Umbilical cord (tissue), 2 donors: Measurements from ENCODE around the gene LAMTOR5. TPM values are rescaled to one million over a fixed set of nuclear protein-coding genes. Genes with fewer than 3 reads are reported as not detected.
"Not testable (repeated sequence)": the region's sequence is repeated elsewhere in the genome, so short reads cannot be mapped to it uniquely, and the experiment has no call there.

Experiments
- DNase-seq: peaks from one replicate; pipeline ENCODE4 v3.0.0-alpha.2; 2015; ENCODE audit warnings: low spot score
- total RNA-seq: library from RNA; depleted of rRNA; stranded (reverse); fragments of >200 nt; gene quantifications from one replicate; pipeline ENCODE4 v1.2.3, GENCODE V29; 2014; ENCODE audit warnings: low replicate concordance; ENCODE audit not compliant: insufficient read depth

Gene LAMTOR5
- total RNA-seq, 1 donor from 2014 or later, result 28.9 TPM

DNA sequence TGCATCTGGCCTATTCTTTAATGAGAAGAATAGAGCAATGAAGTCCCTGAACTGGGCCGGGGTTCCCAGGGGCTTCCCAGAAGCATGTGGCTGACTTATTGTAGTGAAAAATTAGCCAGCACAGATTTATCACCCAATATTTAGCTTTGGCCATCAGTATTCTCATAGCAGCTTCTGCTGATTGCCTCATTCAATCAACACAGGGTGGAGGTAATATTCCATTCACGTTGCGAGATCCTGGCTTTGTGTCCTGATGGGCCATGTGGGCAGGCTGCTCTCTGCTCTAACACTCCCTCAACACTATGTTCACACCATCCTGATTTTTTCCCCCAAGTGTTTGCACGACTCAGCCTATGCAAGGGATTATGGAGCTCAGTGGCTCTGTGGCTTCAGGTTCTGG is 21.5 kb upstream of the LAMTOR5 start:
- no peak for DNase-seq

DNA sequence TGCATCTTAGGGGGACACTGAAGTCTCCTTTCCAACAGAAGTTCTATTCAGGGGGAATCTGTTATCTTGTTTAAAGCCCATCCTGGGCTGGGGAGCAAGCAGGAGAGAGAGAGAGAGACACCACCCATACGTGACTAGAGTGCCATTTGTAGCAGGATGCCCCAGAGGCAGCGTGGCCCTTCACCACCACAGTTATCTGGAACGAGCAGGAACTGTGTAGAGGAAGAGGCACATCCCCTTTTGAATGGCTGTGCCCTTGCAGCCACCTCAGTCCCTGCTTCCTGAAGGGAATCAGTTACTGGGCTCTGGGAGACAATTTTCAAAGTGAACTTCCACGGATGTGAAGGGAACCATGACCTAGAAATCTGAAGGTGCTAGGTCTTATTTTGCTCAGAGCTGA is 19.4 kb upstream of the LAMTOR5 start:
- DNase-seq, result no peak

DNA sequence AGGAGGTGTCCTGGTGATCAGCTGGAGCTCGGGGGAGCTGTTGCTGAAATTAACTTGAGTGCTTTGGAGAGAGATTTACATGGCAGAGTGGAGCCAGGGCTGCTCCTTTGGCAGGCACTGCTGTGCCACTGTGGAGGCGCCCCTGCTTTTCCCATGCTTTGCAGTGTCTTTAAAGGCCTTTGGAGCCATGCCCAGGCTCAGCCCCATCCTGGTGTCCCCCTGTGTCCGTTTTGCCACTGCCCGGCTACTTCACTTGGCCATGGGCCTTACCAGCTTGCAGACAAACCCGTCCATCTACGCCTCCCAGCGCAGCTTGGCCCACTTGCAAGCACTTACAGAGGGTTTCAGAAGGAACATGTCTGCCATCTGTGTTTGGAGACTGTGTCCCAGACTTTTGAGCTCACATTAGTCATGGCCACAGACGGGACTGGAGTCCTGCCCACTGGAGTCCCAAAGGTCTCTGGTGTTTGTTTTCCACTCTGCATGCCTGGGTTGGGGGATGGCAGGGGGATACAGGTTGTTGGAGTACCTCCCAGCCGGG is 18.2 kb upstream of the LAMTOR5 start:
- DNase-seq, result no peak

DNA sequence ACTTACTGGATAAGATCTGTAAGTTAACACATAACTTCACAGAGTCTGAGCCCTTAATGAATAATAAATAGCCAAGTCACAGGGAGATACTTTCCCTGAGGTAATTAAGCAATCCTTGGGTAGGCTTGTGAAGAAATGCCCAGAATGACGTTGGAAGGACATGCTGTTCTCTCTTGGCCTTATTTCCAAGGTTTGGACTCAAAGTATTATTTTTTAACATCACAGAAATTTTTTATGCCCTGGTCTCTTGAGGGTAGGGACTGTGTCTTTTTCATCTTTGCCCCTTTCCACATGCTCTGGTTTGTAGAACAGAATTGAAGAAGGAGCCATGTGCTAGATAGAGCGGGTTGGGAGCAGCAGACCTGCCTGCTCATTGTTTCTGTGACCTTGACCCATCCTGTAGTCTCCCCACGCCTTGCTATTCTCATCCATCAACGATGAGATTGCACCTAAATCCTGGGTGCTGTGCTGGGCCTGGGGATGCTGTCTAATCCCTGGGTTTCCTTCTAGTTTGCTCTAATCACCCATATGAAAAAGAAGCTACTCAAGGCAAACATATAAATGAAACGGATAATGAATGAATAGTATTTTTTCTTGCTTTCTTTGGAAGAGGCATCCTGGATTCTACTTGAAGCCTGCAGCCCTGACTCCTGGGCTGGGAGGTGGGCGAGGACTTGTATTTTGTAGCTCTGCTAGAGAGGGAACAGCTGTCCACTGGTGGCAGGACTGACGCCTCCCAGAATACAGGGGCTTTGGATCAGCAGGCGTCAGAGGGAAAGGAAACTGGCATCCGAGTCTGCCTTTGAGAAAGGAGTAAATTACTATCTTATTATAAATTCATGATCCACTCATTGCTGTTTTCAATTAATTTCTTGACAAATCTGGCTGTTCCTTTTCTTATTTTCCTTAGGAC is 17.5 kb upstream of the LAMTOR5 start:
- no peak for DNase-seq

DNA sequence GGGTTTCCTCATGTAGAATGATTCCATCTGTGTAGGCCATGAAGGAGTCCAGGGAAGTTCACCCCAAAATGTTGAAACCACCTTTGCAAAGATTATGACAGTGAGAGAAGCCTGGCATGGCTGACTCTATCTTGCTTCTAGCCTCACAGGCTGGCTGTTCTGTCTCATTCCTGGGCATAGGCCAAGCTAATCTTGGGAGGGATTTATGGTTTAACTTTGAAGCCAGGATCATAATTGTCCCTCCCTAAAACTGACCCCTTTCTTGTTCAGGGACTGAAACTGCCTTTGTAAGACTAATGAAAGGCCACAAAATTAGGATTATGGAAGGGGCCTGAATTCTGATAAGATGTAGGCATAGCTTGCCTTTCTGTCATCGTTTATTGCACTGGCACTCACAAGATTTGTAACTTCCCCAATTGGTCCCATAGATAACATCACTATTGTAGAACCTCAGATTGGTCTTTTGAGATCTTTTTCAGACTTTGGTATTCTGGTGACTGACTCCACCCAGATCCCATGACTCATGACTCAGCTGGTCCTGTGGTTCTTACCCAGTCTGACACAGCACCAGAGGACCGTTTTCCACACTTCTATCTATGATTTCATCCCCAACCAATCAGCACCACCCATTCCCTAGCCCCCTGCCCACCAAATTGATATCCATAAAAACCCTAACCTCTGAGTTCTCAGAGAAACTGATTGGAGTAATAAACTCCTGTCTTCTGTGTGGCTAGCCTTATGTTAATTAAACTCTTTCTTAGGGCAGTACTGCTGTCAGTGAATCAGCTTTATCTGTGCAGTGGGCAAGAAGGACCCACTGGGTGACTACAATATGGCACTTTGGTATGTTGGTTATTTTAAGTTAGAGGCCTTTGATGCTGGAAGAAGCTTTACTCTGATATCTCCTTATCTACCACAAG is 13.6 kb upstream of the LAMTOR5 start:
- DNase-seq, result peak; percentile 31

DNA sequence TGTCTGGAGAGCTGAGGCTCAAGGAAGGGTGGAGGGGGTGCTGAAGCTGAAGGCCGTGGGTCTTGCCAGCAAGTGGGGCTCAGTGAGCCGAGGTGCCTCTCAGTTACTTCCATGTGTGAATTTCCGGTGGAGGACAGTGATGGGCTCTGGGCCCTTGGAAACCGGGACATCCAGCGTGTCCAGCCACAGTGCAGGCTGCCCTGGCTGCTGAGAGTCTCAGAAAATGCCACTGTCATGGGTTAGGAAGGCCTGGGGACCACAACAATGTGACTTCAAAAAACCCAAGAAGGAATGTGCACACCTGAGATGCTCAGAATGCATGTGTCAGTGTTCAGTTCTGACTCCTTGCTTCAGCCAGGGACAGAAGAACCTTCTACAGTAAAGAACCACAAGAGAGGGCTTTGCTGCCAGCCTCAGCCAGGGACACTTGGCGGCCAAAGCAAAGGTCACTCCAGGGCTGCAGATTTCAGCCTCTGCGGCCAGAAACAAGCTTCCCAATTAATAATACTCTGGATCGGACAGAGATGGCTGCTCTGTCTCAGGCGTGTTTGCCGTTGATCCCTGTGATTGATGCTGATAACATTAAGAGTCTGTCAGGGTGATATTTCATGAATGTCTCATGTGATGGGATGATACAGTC is 12.6 kb upstream of the LAMTOR5 start:
- no peak for DNase-seq

DNA sequence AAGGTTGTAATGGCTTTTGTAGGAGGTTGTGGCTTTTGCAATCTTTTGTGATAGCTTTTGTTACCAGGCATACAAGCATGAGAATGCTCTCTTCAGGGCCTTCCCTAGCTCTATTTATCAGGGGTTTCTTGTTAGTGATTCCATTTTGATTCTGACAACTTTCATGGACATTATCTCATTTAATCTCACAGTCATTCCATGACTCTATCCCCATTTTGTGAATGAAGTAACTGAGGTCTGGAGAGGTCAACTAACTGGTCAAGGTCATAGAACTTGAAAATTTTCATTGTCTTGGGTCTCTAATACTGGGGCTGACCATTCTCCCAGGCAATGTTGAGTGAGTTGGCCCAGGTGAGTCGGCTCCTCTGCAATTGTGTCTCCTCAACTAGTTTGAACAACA is 11.2 kb upstream of the LAMTOR5 start:
- DNase-seq, result no peak

DNA sequence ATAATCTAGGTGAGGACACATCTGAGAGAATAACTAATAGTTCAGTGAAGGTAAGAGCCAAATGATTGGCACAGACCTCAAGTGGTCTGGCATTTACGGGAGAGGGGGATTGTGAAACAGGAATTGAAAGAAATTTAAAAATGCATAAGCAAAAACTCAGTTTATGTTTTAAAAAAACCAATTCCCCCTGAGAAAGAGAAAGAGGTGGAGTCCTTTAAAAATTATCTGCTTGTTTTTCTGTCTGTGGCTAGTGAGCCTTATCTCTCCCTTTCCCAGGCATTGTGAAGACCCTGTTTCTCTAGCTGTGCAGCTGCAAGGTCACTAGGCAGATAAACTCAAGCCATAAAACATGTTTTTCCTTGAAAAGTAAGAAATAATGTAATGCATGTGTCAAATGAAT is 5.6 kb upstream of the LAMTOR5 start:
- DNase-seq, result not testable (repeated sequence)

DNA sequence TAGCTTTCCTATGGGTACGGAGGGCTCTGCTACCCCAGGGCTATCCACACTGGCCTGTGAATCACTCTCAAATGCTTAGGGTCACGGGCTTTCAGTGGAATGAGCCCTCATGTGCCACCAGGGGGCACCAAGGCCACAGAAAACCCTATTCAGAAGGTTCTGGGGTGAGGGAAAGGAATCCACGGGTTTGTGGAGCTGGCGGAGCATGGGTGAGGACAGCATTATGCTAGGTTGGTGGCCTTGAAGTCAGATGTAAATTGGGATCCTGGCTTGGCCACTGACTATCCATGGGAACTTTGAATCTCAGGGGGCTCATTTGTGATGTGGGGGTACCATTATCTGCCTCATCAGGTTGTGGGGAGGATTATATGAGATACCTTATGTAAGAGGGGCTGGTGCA is 5.1 kb upstream of the LAMTOR5 start:
- peak; percentile 82 for DNase-seq

DNA sequence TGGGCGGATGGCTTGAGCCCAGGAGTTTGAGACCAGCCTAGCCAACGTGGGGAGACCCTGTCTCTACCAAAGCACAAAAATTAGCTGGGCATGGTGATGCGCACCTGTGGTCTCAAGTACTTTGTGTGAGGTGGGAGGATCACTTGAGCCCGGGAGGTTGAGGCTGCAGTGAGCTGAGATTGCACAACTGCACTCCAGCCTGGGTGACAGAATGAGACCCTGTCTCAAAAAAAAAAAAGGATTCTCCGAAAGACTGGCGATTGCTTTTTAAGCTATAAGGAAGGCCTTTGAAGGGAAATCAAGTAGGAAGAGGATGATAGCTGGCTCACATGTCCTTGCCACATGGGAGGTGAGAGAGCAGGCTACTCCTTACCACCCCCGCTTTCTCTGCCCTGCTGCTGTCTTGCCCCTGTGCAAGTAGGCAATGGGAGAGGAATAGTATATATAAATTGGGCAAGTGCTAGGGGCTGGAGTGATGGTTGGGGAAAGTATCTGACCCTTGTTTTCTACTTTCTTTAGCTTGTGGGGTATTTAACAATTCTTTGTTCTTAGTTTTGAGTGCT is 3.8 kb upstream of the LAMTOR5 start:
- no peak for DNase-seq

DNA sequence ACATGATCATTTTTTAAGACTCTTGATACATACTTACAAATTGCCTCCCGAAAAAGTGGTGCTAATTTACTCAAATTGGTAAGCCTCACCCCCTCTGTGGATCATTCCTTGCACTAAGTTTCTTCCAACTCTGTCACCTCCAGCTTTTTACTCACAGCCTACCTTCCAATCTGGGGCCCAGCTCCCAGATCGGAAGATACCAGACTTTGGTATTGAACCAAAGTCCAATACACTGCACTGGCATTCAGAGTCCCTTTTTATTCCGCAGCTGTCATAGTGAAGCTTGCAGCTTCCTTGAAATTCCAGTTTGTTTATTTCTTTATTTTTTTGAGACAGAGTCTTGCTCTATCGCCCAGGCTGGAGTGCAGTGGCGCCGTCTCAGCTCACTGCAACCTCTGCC is 1.8 kb upstream of the LAMTOR5 start:
- DNase-seq, result no peak

DNA sequence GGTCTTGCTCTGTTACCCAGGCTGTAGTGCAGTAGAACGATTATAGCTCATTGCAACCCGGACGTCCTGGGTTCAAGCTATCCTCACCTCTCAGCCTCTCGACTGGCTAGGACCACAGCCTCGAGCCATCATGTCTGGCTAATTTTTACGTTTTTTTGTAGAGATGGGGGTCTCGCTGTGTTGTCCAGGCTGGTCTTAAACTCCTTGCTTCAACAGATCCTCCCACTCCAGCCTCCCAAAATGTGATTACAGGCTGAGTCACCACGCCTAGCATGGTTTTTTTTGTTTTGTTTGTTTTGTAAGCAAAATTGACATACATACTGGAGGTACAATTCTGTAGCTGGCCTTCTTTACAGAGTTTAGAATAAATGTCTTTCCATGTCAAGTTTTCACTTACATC is 994 bp upstream of the LAMTOR5 start:
- DNase-seq, result no peak

DNA sequence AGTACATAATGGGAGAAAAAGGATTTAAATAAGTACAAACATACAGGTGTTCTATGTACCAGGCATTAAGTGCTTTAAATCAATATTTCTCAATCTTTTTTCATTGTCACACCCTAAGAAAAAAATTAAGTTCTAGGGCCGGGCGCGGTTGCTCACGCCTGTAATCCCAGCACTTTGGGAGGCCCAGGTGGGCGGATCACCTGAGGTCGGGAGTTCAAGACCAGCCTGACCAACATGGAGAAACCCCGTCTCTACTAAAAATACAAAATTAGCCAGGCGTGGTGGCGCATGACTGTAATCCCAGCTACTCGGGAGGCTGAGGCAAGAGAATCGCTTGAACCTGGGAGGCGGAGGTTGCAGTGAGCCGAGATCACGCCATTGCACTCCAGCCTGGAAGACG is 1.1 kb downstream of the LAMTOR5 start:
- DNase-seq, result not testable (repeated sequence)

DNA sequence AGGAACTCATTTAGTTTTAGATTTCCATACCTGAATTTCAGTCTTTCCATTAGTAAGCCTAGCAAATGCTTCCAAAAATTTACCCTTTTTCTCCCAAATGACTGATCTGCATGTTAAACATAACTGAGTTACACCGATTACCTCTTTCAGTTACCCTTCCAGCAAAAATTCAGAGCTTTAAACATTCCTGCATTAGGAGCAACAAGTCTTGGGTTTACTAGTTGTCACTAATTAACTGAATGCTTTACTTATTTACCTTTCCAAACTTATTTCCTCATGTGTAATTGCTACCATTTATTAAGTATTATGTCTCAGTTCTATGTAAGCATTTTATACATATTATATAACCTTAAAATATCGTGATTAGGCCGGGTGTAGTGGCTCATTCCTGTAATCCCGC is 3.1 kb downstream of the LAMTOR5 start:
- DNase-seq, result no peak

DNA sequence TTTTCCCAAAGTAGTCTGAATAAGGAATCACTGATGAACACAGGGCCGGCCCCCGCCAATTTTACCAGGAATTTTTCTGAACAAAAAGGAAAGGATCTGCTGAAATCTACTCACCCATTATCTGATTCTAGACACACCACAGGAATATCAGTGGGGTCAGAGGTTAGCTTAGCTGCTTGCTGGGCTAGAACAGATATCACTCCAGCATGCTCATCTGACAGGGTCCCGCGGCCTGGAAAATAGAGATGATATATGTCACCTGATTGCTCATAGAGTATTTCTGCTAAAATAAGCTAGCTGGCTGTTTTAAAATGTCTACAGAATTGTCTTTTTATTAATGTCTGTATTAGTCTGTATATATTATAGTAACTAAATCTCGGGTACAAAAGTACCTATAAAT is 3.7 kb downstream of the LAMTOR5 start:
- DNase-seq, result no peak

DNA sequence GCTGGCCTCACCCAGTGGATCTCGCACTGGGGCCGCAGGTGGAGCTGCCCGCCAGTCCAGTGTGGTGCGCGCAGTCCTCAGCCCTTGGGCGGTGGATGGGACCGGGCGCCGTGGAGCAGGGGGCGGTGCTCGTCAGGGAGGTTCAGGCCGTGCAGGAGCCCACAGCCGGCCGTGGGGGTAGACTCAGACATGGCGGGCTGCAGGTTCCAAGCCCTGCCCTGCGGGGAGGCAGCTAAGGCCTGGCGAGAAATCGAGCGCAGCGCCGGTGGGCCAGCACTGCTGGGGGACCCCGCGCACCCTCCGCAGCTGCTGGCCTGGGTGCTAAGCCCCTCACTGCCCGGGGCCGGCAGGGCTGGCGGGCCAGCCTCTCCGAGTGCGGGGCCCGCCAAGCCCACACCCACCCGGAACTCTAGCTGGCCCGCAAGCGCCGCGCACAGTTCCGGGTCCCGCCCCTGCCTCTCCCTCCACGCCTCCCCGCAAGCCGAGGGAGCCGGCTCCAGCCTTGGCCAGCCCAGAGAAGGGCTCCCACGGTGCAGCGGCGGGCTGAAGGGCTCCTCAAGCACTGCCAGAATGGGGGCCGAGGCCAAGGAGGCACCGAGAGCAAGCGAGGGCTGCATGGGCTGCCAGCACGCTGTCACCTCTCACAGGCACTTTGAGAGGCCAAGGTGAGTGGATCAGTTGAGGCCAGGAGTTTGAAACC is 11.1 kb downstream of the LAMTOR5 start:
- not testable (repeated sequence) for DNase-seq

DNA sequence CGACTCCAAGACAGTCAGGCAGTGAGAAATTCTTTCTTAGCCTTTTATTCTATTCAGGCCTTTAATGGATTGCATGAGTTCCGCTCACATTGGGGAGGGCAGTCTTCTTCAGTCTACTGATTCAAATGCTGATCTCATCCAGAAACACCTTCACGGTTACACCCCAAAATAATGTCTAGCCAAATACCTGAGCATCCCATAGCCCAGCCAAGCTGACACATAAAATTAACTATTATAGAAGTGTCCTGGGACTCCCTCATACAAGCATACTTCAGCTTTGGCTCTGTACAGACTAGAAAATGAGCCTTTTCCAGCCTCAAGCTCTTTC is 13.0 kb downstream of the LAMTOR5 start:
- DNase-seq, result no peak

DNA sequence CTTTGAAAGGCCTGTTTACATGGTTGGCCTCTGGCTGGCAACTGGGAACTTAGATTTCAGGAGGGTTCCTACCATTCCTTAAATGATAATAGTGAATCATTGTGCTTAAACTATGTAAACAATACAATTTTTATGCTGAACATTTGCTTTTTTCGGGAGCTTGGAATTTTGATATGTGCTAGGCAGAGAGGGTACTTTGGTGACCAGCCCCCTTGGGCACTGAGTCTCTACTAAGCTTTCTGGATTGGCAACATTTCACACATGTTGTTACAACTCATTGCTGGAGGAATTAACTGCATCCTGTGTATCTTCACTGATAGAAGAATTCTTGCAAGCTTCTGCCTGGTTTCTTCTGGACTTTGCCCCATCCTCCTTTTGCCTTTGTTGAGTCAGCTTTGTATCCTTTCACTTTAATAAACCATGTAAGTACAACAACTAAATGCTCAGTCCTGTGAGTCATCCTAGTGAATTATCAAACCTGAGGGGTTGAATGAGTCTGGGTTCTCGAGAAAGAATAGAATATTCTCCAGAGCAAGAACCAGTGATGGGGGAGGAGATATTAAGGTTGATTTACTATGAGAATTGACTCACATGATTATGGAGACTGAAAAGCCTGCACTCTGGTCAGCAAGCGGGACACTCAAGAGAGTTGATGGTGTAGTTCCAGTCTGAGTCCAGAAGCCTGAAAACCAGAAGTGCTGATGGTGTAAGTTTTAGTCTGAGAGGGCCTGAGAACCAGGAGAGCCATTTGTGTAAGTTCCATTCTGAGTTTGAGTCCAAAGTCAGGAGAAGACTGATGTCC is 13.6 kb downstream of the LAMTOR5 start:
- no peak for DNase-seq

DNA sequence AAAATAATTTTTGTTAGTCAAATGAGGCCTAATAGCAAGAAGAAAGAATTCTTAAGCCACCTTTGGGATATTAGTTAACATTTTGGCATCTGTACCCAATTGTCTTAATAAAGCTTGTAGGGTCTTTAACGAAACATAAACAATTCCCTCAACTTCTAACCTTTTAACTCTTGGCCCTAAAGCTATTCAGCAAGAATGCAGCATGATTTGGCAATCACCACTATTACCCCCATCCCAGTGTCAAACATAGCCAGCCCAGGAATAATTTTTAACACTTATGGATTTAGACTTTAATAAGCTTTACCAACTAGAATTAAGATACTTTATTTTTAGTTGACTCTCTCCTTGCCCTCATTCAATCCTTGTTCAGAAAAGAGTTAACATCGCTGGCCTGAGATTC is 14.2 kb downstream of the LAMTOR5 start:
- no peak for DNase-seq

DNA sequence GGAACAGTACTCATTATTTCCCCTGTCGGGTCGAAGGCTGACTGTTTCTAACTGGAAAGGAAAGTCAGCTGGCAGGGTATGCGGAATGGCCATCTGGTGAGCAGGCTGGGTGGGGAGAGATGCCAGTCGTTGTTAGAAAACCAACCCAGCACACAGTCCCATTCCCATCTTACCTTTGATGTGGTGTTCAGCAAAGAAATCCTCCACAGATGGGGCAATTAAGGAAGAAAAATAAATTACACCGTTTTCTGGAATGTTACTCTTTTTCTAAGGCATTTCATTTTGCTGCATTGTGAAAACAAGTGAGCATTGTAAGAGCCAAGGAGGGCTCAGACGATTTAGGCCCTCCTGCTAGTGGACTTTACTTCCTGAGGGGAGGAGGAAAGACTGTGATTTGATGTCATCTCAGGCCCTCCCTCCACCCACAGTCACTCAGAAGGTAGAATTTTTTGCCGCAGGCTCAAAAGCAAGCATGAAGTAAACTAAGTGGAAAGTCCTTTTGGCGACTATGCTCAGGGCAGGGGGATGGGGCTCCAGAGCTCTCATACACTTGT is 16.7 kb downstream of the LAMTOR5 start, which contains the start of gene SLC16A4:
TSS of gene SLC16A4 (minus strand) at position 335 of the 554 bp plus-strand sequence. CDS start 1,703 bp downstream, outside the sequence.
- peak; percentile 40 for DNase-seq
